GM10266 (cell line): Measurements from ENCODE around the gene FZD7.

ENCODE experiments used
- DNase-seq: peaks from one replicate; pipeline ENCODE4 v3.0.0; 2012; ENCODE audit errors: extremely low spot score
- TF ChIP-seq, protein P1 (sequence below): IDR thresholded peaks from 2 replicates; pipeline ENCODE4 v1.5.1; 2012; ENCODE audit warnings: mild to moderate bottlenecking, low read depth; ENCODE audit not compliant: control insufficient read depth, insufficient read depth; ENCODE audit errors: missing control alignments

The FZD7 gene

DNA sequence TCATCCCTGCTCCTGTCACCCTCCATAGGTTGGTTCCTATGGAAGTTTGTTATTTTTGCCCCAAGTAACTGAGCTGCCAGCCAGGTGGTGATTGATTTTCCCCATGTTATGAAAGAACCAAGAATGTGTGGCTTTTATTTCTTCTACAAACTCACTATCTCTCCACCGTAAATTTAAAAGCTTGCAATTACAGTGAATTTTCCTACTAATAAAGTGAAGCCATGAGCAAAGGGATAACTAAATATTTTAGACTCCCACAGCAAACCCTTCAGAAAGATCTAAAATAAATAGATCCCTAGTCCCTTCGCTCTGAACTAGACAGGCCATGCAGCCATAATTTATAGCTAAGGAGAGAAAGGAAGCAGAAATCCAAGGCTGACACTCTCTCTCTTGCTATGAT, 33.2 kb downstream of the FZD7 start:
- DNase-seq = no peak
- TF ChIP-seq, protein P1, sequence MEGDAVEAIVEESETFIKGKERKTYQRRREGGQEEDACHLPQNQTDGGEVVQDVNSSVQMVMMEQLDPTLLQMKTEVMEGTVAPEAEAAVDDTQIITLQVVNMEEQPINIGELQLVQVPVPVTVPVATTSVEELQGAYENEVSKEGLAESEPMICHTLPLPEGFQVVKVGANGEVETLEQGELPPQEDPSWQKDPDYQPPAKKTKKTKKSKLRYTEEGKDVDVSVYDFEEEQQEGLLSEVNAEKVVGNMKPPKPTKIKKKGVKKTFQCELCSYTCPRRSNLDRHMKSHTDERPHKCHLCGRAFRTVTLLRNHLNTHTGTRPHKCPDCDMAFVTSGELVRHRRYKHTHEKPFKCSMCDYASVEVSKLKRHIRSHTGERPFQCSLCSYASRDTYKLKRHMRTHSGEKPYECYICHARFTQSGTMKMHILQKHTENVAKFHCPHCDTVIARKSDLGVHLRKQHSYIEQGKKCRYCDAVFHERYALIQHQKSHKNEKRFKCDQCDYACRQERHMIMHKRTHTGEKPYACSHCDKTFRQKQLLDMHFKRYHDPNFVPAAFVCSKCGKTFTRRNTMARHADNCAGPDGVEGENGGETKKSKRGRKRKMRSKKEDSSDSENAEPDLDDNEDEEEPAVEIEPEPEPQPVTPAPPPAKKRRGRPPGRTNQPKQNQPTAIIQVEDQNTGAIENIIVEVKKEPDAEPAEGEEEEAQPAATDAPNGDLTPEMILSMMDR = no peak

GRCh38 chr2:202067589-202067988, 33.9 kb downstream of the FZD7 start:
- TF ChIP-seq, protein P1 = no peak
- DNase-seq = no peak

GRCh38 chr2:202069170-202070067, 35.8 kb downstream of the FZD7 start:
- TF ChIP-seq, protein P1 = no peak
- no peak for DNase-seq

GRCh38 chr2:202071107-202071506, 37.5 kb downstream of the FZD7 start:
- TF ChIP-seq, protein P1 = no peak
- no peak for DNase-seq

DNA sequence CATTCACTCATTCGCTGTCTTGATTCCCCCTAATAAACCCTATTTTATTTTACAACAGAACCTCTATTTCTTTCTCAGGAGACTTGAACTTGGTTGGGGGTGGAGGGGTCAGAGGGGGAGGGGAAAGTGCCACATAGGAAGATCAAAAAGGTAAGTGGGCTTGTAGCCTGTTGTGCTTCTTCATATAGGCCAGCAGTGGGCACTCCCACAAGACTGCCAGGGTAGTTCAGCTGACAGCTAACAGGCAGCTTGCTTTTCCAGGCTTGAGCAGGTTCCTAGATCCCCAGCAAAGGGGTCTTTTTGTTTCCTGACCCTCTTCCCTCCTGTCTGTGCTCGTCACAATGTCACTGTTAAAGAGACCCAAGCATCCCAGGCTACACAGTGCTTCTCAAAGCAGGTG, 38.6 kb downstream of the FZD7 start:
- DNase-seq = no peak

GRCh38 chr2:202072737-202073401, 39.2 kb downstream of the FZD7 start, which contains the start of gene KIAA2012:
TSS of gene KIAA2012 (plus strand) at chr2:202073255. CDS start at chr2:202073628, 373 bp downstream.
- DNase-seq = no peak
- TF ChIP-seq, protein P1 = no peak

More for the DNA sequence above, 38.6 kb downstream of the FZD7 start:
- TF ChIP-seq, protein P1 = no peak

- DNase-seq = no peak
- TF ChIP-seq, protein P1 = no peak
These were observed 40.7 kb downstream of the FZD7 start for GRCh38 chr2:202074324-202074723.
